Endothelial cell of umbilical vein (primary cell): ENCODE measurements around the gene MS4A6E. TPM values are rescaled to one million over a fixed set of nuclear protein-coding genes. Genes with fewer than 3 reads are reported as not detected.

Experiments
- BruUV-seq: library from RNA; stranded (reverse); fragments of 400-500 nt; replicated peaks from 2 replicates; lab custom pipeline; 2021; lab: Mats Ljungman, UMichigan
- CTCF ChIA-PET: fragments of 300-600, 350-600 bp; sonication (Branson Sonifier 250); formaldehyde crosslinking; loops from one replicate; lab custom pipeline; 2021; ENCODE audit warnings: antibody characterized with exemption, inconsistent platforms; lab: Charles Lee
- POLR2A ChIA-PET: fragments of 300-600, 350-600 bp; sonication (Branson Sonifier 250); formaldehyde crosslinking; loops from one replicate; lab custom pipeline; 2021; ENCODE audit warnings: antibody characterized with exemption, inconsistent platforms; lab: Charles Lee
- DNase-seq: peaks from one replicate; pipeline ENCODE4 v3.0.0-alpha.2; 2011; ENCODE audit warnings: low read depth, low spot score
- FAIRE-seq: peaks from 2 replicates; lab custom pipeline; 2011; peaks lifted over from hg19 to GRCh38; lab: Jason Lieb, UNC
- H2AFZ ChIP-seq: 2 replicates; pipeline ENCODE4 v1.6.0; 2012; ENCODE audit warnings: low read depth, low read length, control low read depth, inconsistent platforms
- H3K27ac ChIP-seq: 2 replicates; pipeline ENCODE4 v1.5.1; 2011; ENCODE audit warnings: low read depth, mild to moderate bottlenecking, control low read depth, low read length, moderate library complexity; ENCODE audit not compliant: insufficient read depth
- H3K27me3 ChIP-seq, 2 experiments: 2 replicates each; pipeline versions ENCODE4 v1.6.0 to v1.6.1; 2011; ENCODE audit warnings: low read length in 2 of 2, mixed read lengths in 1 of 2; ENCODE audit not compliant: control insufficient read depth in 2 of 2, insufficient read depth in 2 of 2
- H3K36me3 ChIP-seq, 2 experiments: 2 replicates in 1 of 2; 3 replicates in 1 of 2; pipeline ENCODE4 v1.5.1; 2011; ENCODE audit warnings: low read length in 2 of 2, mild to moderate bottlenecking in 1 of 2, moderate library complexity in 1 of 2; ENCODE audit not compliant: control insufficient read depth in 2 of 2, insufficient read depth in 2 of 2; ENCODE audit errors: extremely low read depth in 1 of 2
- H3K4me1 ChIP-seq: 3 replicates; pipeline ENCODE4 v1.5.1; 2011; ENCODE audit warnings: mild to moderate bottlenecking, low read length; ENCODE audit not compliant: control insufficient read depth, insufficient read depth; ENCODE audit errors: extremely low read depth
- H3K4me2 ChIP-seq: 2 replicates; pipeline ENCODE4 v1.6.1; 2011; ENCODE audit warnings: low read length, control low read depth, mixed read lengths; ENCODE audit not compliant: insufficient read depth
- H3K4me3 ChIP-seq, 3 experiments: fragments of 200-600 bp in 1 of 3; sonication (generic), shearing (Covaris generic) in 1 of 3; replicated peaks in 1 of 3; 2 replicates each; pipeline ENCODE4 v1.5.1; 2011 to 2016; ENCODE audit warnings: control low read depth in 3 of 3, low read length in 3 of 3, mild to moderate bottlenecking in 2 of 3, inconsistent platforms in 1 of 3, low read depth in 1 of 3, moderate library complexity in 1 of 3; ENCODE audit not compliant: insufficient read depth in 1 of 3
- H3K79me2 ChIP-seq: 2 replicates; pipeline ENCODE4 v1.6.0; 2012; ENCODE audit warnings: low read length, inconsistent platforms; ENCODE audit not compliant: control insufficient read depth, insufficient read depth
- H3K9ac ChIP-seq: replicated peaks from 2 replicates; pipeline ENCODE3; 2011; ENCODE audit warnings: low read length, control low read depth; ENCODE audit not compliant: insufficient read depth; ENCODE audit errors: extremely low read depth
- H3K9me1 ChIP-seq: replicated peaks from 3 replicates; pipeline ENCODE4 v1.6.0; 2011; ENCODE audit warnings: mild to moderate bottlenecking, low read length; ENCODE audit not compliant: control insufficient read depth, insufficient read depth; ENCODE audit errors: extremely low read depth
- H3K9me3 ChIP-seq: replicated peaks from 2 replicates; pipeline ENCODE4 v1.5.1; 2012; ENCODE audit warnings: low read length, inconsistent platforms; ENCODE audit not compliant: control insufficient read depth, insufficient read depth
- H4K20me1 ChIP-seq: replicated peaks from 2 replicates; pipeline ENCODE3; 2011; ENCODE audit warnings: mild to moderate bottlenecking, low read length; ENCODE audit not compliant: control insufficient read depth, insufficient read depth; ENCODE audit errors: extremely low read depth
- CTCF ChIP-seq, 2 donors: IDR thresholded peaks; 1 replicate in 1 of 2; 2 replicates in 1 of 2; pipeline ENCODE4 v1.5.1; 2011; ENCODE audit warnings: low read length in 2 of 2, mild to moderate bottlenecking in 2 of 2, moderate library complexity in 2 of 2, control low read depth in 1 of 2, inconsistent platforms in 1 of 2, low read depth in 1 of 2; ENCODE audit not compliant: insufficient read depth in 1 of 2; ENCODE audit errors: extremely low read depth in 1 of 2
- EZH2 ChIP-seq: IDR thresholded peaks from 2 replicates; pipeline ENCODE4 v1.6.1; 2012; ENCODE audit warnings: borderline replicate concordance, low read depth, mild to moderate bottlenecking, moderate library complexity, low read length, inconsistent platforms; ENCODE audit not compliant: severe bottlenecking
- FOS ChIP-seq: IDR thresholded peaks from 2 replicates; pipeline ENCODE4 v1.6.1; 2011; ENCODE audit warnings: mild to moderate bottlenecking, low read length, moderate library complexity, borderline replicate concordance; ENCODE audit not compliant: insufficient read depth
- GATA2 ChIP-seq: IDR thresholded peaks from 2 replicates; pipeline ENCODE4 v1.7.0; 2011; ENCODE audit warnings: low read depth, mild to moderate bottlenecking, moderate library complexity, mixed read lengths, low read length; ENCODE audit not compliant: insufficient read length, insufficient read depth
- JUN ChIP-seq: IDR thresholded peaks from 2 replicates; pipeline ENCODE4 v1.6.1; 2011; ENCODE audit warnings: borderline replicate concordance, low read depth; ENCODE audit not compliant: insufficient read length, insufficient read depth
- MYC ChIP-seq: IDR thresholded peaks from one replicate; pipeline ENCODE4 v1.6.1; 2011; ENCODE audit warnings: mild to moderate bottlenecking, low read depth, low read length
- POLR2A ChIP-seq: IDR thresholded peaks from 2 replicates; pipeline ENCODE4 v1.6.1; 2012; ENCODE audit warnings: low read depth, mild to moderate bottlenecking, control low read depth, low read length
- dilution Hi-C: fragments of 300-500 bp; cut with MboI; formaldehyde crosslinking; loops from one replicate; pipeline ENCODE4 v1.15.0; 2019; ENCODE audit warnings: low sequenced_read_pairs; ENCODE audit not compliant: extremely low pct_ligation_motif_present
- intact Hi-C: fragments of 100-400 bp; cut with micrococcal nuclease; formaldehyde crosslinking; loops from one replicate; pipeline ENCODE4 v1.10.0; 2022
- polyA plus RNA-seq, 4 experiments: library from polyadenylated mRNA; depleted of rRNA in 3 of 4; stranded (reverse) in 3 of 4; unstranded in 1 of 4; fragments of >200 nt; gene quantifications; 2 replicates each; pipeline versions ENCODE4 v1.2.1 to v1.2.3, GENCODE V29; 2011 to 2012; ENCODE audit warnings: missing spikeins in 1 of 4
- total RNA-seq: library from RNA; stranded (reverse); gene quantifications from 2 replicates; pipeline ENCODE4 v1.2.3, GENCODE V29; 2021
- TF ChIP-seq, protein P1 (sequence below): IDR thresholded peaks from 2 replicates; pipeline ENCODE4 v1.6.1; 2011; ENCODE audit not compliant: insufficient read depth, insufficient read length

Gene MS4A6E
- total and polyA plus RNA-seq, 2 donors (not counting 3 experiments of a cell fraction or from before 2014, with no cell fraction given): not detected

- no peak overlapping the region for H3K9ac ChIP-seq
- H3K9me1 ChIP-seq: no peaks in the 10 kb centered on the region
- no peak overlapping the region for H3K4me2 ChIP-seq
- H3K9me3 ChIP-seq: no peaks in the 10 kb centered on the region
- H3K4me3 ChIP-seq: no peak overlapping the region
- intact Hi-C loops (no loop called here), dilution Hi-C loops (no loop called here)
- no peak overlapping the region for H2AFZ ChIP-seq
- FAIRE-seq: no peak
- TF ChIP-seq, protein P1, sequence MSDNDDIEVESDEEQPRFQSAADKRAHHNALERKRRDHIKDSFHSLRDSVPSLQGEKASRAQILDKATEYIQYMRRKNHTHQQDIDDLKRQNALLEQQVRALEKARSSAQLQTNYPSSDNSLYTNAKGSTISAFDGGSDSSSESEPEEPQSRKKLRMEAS: no peak
- no peak for TF ChIP-seq CTCF (IDR thresholded peaks at IDR 0.05; ENCODE audit: extremely low read depth in 1 of 2, insufficient read depth in 1 of 2, low read depth in 1 of 2, low read length in 2 of 2)
- H3K4me1 ChIP-seq: peaks cover 13% of the 10 kb centered on the region
- H3K36me3 ChIP-seq: no peaks in the 10 kb centered on the region
- ChIA-PET POLR2A (no interaction called here), CTCF (interaction anchor here (0.8 to 2.4 kb wide), 4 partner anchors 9 to 65 kb away, joined by 3 to 16 read pairs (median 3); no protein-coding TSS in a partner anchor)
- H4K20me1 ChIP-seq: no peaks in the 10 kb centered on the region
- no peak overlapping the region for H3K27ac ChIP-seq
- BruUV-seq: no TSS peak
- no peaks in the 10 kb centered on the region for H3K27me3 ChIP-seq
- peak; percentile 19 for DNase-seq
- no peaks in the 10 kb centered on the region for H3K79me2 ChIP-seq
These were observed 11.2 kb upstream of the MS4A6E start for GRCh38 chr11:60315871-60316270.

DNA sequence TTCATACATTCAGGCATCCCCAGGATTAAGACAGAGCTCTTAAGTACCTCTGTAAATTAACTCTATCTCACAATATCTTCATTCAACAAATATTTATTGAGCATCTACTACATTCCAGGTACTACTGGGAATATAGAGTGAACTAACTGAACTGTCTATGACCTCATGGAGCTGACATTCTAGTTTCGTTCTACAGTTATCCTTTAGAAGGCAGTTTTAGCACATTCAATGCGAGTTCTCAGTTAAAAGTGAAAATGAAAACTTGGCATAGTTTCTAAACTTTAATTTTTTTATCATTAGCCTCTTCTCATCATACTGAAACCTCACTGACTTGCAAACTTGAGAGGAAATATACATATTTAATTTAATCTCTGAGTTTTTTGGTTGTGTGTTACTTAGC is 10.7 kb upstream of the MS4A6E start:
- H3K9me1 ChIP-seq: no peaks in the 10 kb centered on the region
- TF ChIP-seq GATA2: no peak
- TF ChIP-seq MYC: no peak
- no peak for TF ChIP-seq CTCF (IDR thresholded peaks at IDR 0.05; ENCODE audit: extremely low read depth in 1 of 2, insufficient read depth in 1 of 2, low read depth in 1 of 2, low read length in 2 of 2)
- no peak for TF ChIP-seq FOS
- TF ChIP-seq, protein P1: no peak
- TF ChIP-seq EZH2: no peak
- TF ChIP-seq JUN: no peak
- TF ChIP-seq POLR2A: no peak
- H3K27ac ChIP-seq: no peak overlapping the region
- dilution Hi-C loops (no loop called here), intact Hi-C loops (no loop called here)
- no peak overlapping the region for H2AFZ ChIP-seq
- CTCF ChIA-PET: interaction anchor here (0.8 to 2.4 kb wide), 4 partner anchors 9 to 65 kb away, joined by 3 to 16 read pairs (median 3); no protein-coding TSS in a partner anchor
- FAIRE-seq (no peak), DNase-seq (no peak)
- H3K79me2 ChIP-seq: no peaks in the 10 kb centered on the region
- no peak overlapping the region for H3K4me2 ChIP-seq
- peaks cover 13% of the 10 kb centered on the region for H3K4me1 ChIP-seq
- no peak overlapping the region for H3K4me3 ChIP-seq
- POLR2A ChIA-PET: no interaction called here
- no peaks in the 10 kb centered on the region for H4K20me1 ChIP-seq
- H3K9ac ChIP-seq: no peak overlapping the region
- no TSS peak for BruUV-seq
- H3K9me3 ChIP-seq: no peaks in the 10 kb centered on the region
- no peaks in the 10 kb centered on the region for H3K36me3 ChIP-seq
- H3K27me3 ChIP-seq: no peaks in the 10 kb centered on the region
